Stimulated activated CD4-positive, alpha-beta T cell treated with anti-CD3 and anti-CD28 coated beads, Interleukin-4, amount 100 ng/mL, for 24 hours (primary cell): Measurements from ENCODE around the gene FRRS1L.

ENCODE experiments used
- DNase-seq: peaks from one replicate; pipeline ENCODE4 v3.0.0-alpha.2; 2020

The FRRS1L gene

GRCh38 chr9:109100543-109101201 is 66.4 kb downstream of the FRRS1L start:
- no peak for DNase-seq

- DNase-seq: no peak
Observed at GRCh38 chr9:109098960-109099308, 68.1 kb downstream of the FRRS1L start.

GRCh38 chr9:109098171-109098959 is 68.7 kb downstream of the FRRS1L start:
- no peak for DNase-seq

- no peak for DNase-seq
Observed at GRCh38 chr9:109097146-109097545, 69.9 kb downstream of the FRRS1L start.

GRCh38 chr9:109095321-109095720 is 71.7 kb downstream of the FRRS1L start:
- no peak for DNase-seq

- no peak for DNase-seq
Observed at GRCh38 chr9:109094268-109094667, 72.8 kb downstream of the FRRS1L start.

GRCh38 chr9:109092587-109092986 is 74.5 kb downstream of the FRRS1L start:
- DNase-seq: no peak

- no peak for DNase-seq
Observed at GRCh38 chr9:109092051-109092580, 74.9 kb downstream of the FRRS1L start.

GRCh38 chr9:109088221-109088620 is 78.8 kb downstream of the FRRS1L start:
- DNase-seq: no peak

GRCh38 chr9:109087795-109088194 is 79.3 kb downstream of the FRRS1L start:
- DNase-seq: no peak

GRCh38 chr9:109086221-109086620 is 80.8 kb downstream of the FRRS1L start:
- DNase-seq: no peak

- no peak for DNase-seq
Observed at GRCh38 chr9:109085510-109085909, 81.5 kb downstream of the FRRS1L start.

GRCh38 chr9:109083813-109084405 is 83.1 kb downstream of the FRRS1L start:
- no peak for DNase-seq

GRCh38 chr9:109083141-109083540 is 83.9 kb downstream of the FRRS1L start:
- DNase-seq: no peak

GRCh38 chr9:109082091-109082620 is 84.9 kb downstream of the FRRS1L start:
- no peak for DNase-seq
